HCT116 (cell line): ENCODE results near the gene ZBTB16. TPM values are rescaled to one million over a fixed set of nuclear protein-coding genes. Genes with fewer than 3 reads are reported as not detected.

Source experiments
- ATAC-seq: fragments of 200-7000 bp; cut with Tn5 transposase; 2 replicates; pipeline ENCODE4 v1.9.1; 2020; ENCODE audit warnings: mild to moderate bottlenecking, moderate library complexity
- BruUV-seq: library from RNA; stranded (reverse); fragments of 400-500 nt; replicated peaks from 2 replicates; lab custom pipeline; 2021; lab: Mats Ljungman, UMichigan
- CTCF ChIA-PET: fragments of 300-600 bp; sonication (Branson Sonifier 250); formaldehyde crosslinking; loops from one replicate; lab custom pipeline; 2021; ENCODE audit warnings: antibody characterized with exemption; lab: Charles Lee
- POLR2A ChIA-PET: fragments of 300-600, 350-600 bp; sonication (Branson Sonifier 250); formaldehyde crosslinking; loops from one replicate; lab custom pipeline; 2021; ENCODE audit warnings: antibody characterized with exemption; lab: Charles Lee
- RAD21 ChIA-PET, 2 experiments: fragments of 300-600 bp; sonication (Branson Sonifier 250); formaldehyde crosslinking; loops; one replicate each; lab custom pipeline; 2023; ENCODE audit warnings: low total read pairs in 2 of 2; ENCODE audit not compliant: uncharacterized antibody in 2 of 2, unreplicated experiment in 2 of 2, low non-redundant PET in 1 of 2; lab: Charles Lee
- DNase-seq: peaks from one replicate; pipeline ENCODE4 v3.0.0-alpha.2; 2010; ENCODE audit warnings: low read depth, low spot score
- H2AFZ ChIP-seq: fragments of 200-600 bp; shearing (Covaris generic), sonication (generic); 2 replicates; pipeline ENCODE4 v1.6.1; 2017; ENCODE audit warnings: low read depth, mixed run types, mixed read lengths, antibody characterized with exemption, low read length; ENCODE audit not compliant: poor library complexity, severe bottlenecking
- H3K27ac ChIP-seq: 2 replicates; pipeline ENCODE4 v1.5.1; 2012; ENCODE audit warnings: low read depth, low read length
- H3K27me3 ChIP-seq: fragments of 200-600 bp; sonication (generic); 2 replicates; pipeline ENCODE4 v1.6.1; 2016; ENCODE audit warnings: mixed run types, low read length, mixed read lengths; ENCODE audit not compliant: insufficient read depth
- H3K36me3 ChIP-seq, 2 experiments: fragments of 200-500 bp in 1 of 2; fragments of 200-600 bp in 1 of 2; sonication (Bioruptor generic) in 1 of 2; sonication (generic) in 1 of 2; 2 replicates each; pipeline versions ENCODE4 v1.5.1 to v1.6.1; 2014 to 2016; ENCODE audit warnings: low read length in 2 of 2, inconsistent platforms in 1 of 2, mixed read lengths in 1 of 2, mixed run types in 1 of 2; ENCODE audit not compliant: insufficient read depth in 2 of 2, control insufficient read depth in 1 of 2
- H3K4me1 ChIP-seq, 2 experiments: fragments of 200-600 bp in 1 of 2; sonication (generic) in 1 of 2; 2 replicates each; pipeline versions ENCODE4 v1.5.1 to v1.6.1; 2012 to 2017; ENCODE audit warnings: low read length in 2 of 2, inconsistent platforms in 1 of 2, mild to moderate bottlenecking in 1 of 2, mixed read lengths in 1 of 2, mixed run types in 1 of 2, moderate library complexity in 1 of 2; ENCODE audit not compliant: insufficient read depth in 2 of 2, control insufficient read depth in 1 of 2
- H3K4me2 ChIP-seq: fragments of 200-600 bp; sonication (generic); 2 replicates; pipeline ENCODE4 v1.6.1; 2017; ENCODE audit warnings: mixed run types, low read length, mixed read lengths
- H3K4me3 ChIP-seq, 2 experiments: fragments of 200-600 bp in 1 of 2; sonication (generic) in 1 of 2; replicated peaks in 1 of 2; 2 replicates each; pipeline ENCODE4 v1.5.1; 2011 to 2016; ENCODE audit warnings: low read length in 2 of 2, control low read depth in 1 of 2, low read depth in 1 of 2, mild to moderate bottlenecking in 1 of 2, mixed read lengths in 1 of 2, mixed run types in 1 of 2
- H3K79me2 ChIP-seq: fragments of 200-600 bp; sonication (generic); 2 replicates; pipeline ENCODE4 v1.6.1; 2017; ENCODE audit warnings: mild to moderate bottlenecking, mixed run types, low read length, moderate library complexity, mixed read lengths; ENCODE audit not compliant: insufficient read depth
- H3K9ac ChIP-seq: fragments of 200-600 bp; sonication (generic); 2 replicates; pipeline ENCODE4 v1.6.1; 2016; ENCODE audit warnings: low read length, mixed read lengths
- H3K9me2 ChIP-seq: fragments of 200-600 bp; sonication (generic), shearing (Covaris generic); 2 replicates; pipeline ENCODE4 v1.6.1; 2017; ENCODE audit warnings: mixed run types, mild to moderate bottlenecking, moderate library complexity; ENCODE audit not compliant: insufficient read depth
- H3K9me3 ChIP-seq, 2 experiments: fragments of 200-500 bp in 1 of 2; fragments of 200-600 bp in 1 of 2; sonication (Bioruptor generic) in 1 of 2; sonication (generic) in 1 of 2; 2 replicates each; pipeline ENCODE4 v1.6.1; 2014 to 2017; ENCODE audit warnings: low read length in 2 of 2, mixed read lengths in 2 of 2, inconsistent platforms in 1 of 2, low read depth in 1 of 2, mild to moderate bottlenecking in 1 of 2, mixed run types in 1 of 2, moderate library complexity in 1 of 2; ENCODE audit not compliant: control insufficient read depth in 1 of 2, insufficient read depth in 1 of 2
- H4K20me1 ChIP-seq: fragments of 200-600 bp; sonication (generic), shearing (Covaris generic); 2 replicates; pipeline ENCODE4 v1.6.1; 2017; ENCODE audit warnings: mixed run types, mild to moderate bottlenecking, moderate library complexity; ENCODE audit not compliant: insufficient read depth
- CEBPB ChIP-seq: IDR thresholded peaks from 2 replicates; pipeline ENCODE4 v1.6.1; 2012; ENCODE audit warnings: low read depth
- EGR1 ChIP-seq: IDR thresholded peaks from 2 replicates; pipeline ENCODE4 v1.6.1; 2012; ENCODE audit warnings: low read depth
- ELF1 ChIP-seq: IDR thresholded peaks from 2 replicates; pipeline ENCODE4 v1.6.1; 2012; ENCODE audit warnings: low read depth, borderline replicate concordance
- EZH2 ChIP-seq: fragments of 200-600 bp; sonication (generic); IDR thresholded peaks from 2 replicates; pipeline ENCODE4 v1.6.1; 2017; ENCODE audit warnings: antibody characterized with exemption, mixed run types
- EZH2phosphoT487 ChIP-seq: fragments of 200-600 bp; IDR thresholded peaks from 2 replicates; pipeline ENCODE4 v1.6.1; 2018; ENCODE audit warnings: antibody characterized with exemption, borderline replicate concordance
- JUND ChIP-seq: IDR thresholded peaks from 2 replicates; pipeline ENCODE4 v1.6.1; 2012
- POLR2A ChIP-seq: IDR thresholded peaks from 2 replicates; pipeline ENCODE4 v1.7.0; 2011; ENCODE audit warnings: borderline replicate concordance; ENCODE audit not compliant: insufficient read depth, insufficient read length; ENCODE audit errors: extremely low read depth
- POLR2AphosphoS5 ChIP-seq: IDR thresholded peaks from 2 replicates; pipeline ENCODE4 v1.6.1; 2011; ENCODE audit warnings: mild to moderate bottlenecking, low read depth, low read length, moderate library complexity
- SIN3A ChIP-seq: IDR thresholded peaks from 2 replicates; pipeline ENCODE4 v1.6.1; 2012; ENCODE audit warnings: low read depth
- SP1 ChIP-seq: IDR thresholded peaks from 2 replicates; pipeline ENCODE4 v1.6.1; 2012; ENCODE audit warnings: low read depth
- SRF ChIP-seq: IDR thresholded peaks from 2 replicates; pipeline ENCODE4 v1.6.1; 2012; ENCODE audit warnings: low read depth
- TCF7L2 ChIP-seq: IDR thresholded peaks from 2 replicates; pipeline ENCODE4 v1.7.0; 2011; ENCODE audit warnings: borderline replicate concordance, inconsistent platforms; ENCODE audit not compliant: insufficient read depth, insufficient read length; ENCODE audit errors: extremely low read depth
- YY1 ChIP-seq: IDR thresholded peaks from 2 replicates; pipeline ENCODE4 v1.6.1; 2011; ENCODE audit warnings: low read length, low read depth, moderate library complexity, mild to moderate bottlenecking; ENCODE audit not compliant: insufficient replicate concordance; ENCODE audit errors: extremely low read depth
- ZFX ChIP-seq: fragments of 450-650 bp; IDR thresholded peaks from 2 replicates; pipeline ENCODE4 v1.6.1; 2017
- intact Hi-C: fragments of 100-400 bp; cut with micrococcal nuclease; formaldehyde crosslinking; loops from 2 replicates; pipeline ENCODE4 v1.10.0; 2022
- total RNA-seq: library from RNA; stranded (reverse); gene quantifications from one replicate; pipeline ENCODE4 v1.2.1, GENCODE V29; 2021; ENCODE audit not compliant: unreplicated experiment
- TF ChIP-seq, protein P1 (sequence below): IDR thresholded peaks from 2 replicates; pipeline ENCODE4 v1.6.1; 2012
- TF ChIP-seq, protein P2 (sequence below): IDR thresholded peaks from 2 replicates; pipeline ENCODE4 v1.6.1; 2012
- TF ChIP-seq, protein P3 (sequence below), 3 experiments: fragments of 200-600 bp in 1 of 3; sonication (generic) in 1 of 3; IDR thresholded peaks in 2 of 3; conservative IDR thresholded peaks in 1 of 3; 2 replicates each; pipeline ENCODE4 v1.5.1; 2012 to 2017; ENCODE audit warnings: low read depth in 2 of 3, low read length in 2 of 3, antibody characterized with exemption in 1 of 3, borderline replicate concordance in 1 of 3, control low read depth in 1 of 3, mild to moderate bottlenecking in 1 of 3, mixed read lengths in 1 of 3, mixed run types in 1 of 3, moderate library complexity in 1 of 3; ENCODE audit not compliant: insufficient read depth in 1 of 3

Gene ZBTB16
- total RNA-seq, 1 experiment from 2014 or later, result 0.30 TPM

DNA sequence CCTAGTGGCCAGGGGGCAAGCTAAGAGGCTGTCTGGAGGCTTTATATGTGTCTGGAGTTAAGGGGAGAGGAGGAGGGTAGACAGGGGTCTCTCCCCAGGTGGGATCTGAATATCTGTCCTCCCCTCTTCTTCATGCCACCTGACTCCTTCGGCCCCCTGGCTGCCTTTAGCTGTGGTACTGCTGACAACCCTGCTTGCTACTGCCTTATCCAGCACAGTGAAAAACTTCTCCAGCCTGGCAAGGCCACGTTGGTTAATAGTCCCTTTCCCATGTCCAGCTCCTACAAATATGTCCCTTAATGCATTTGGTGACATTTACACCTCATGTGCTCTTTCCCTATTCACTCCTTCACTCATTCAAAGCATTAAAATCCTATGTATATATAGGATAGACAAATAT is 194.3 kb downstream of the ZBTB16 start:
- Histone ChIP-seq H2AFZ (no peak overlapping the region), H3K9me2 (no peaks in the 10 kb centered on the region), H3K27me3 (peaks cover 4% of the 10 kb centered on the region; the same call in 1 of the 2 replicates), H3K79me2 (no peaks in the 10 kb centered on the region), H3K36me3 (no peaks in the 10 kb centered on the region), H3K9ac (no peak overlapping the region), H3K4me2 (no peak overlapping the region), H3K27ac (no peak overlapping the region), H3K4me1 (no peaks in the 10 kb centered on the region), H4K20me1 (no peaks in the 10 kb centered on the region), H3K9me3 (no peaks in the 10 kb centered on the region), H3K4me3 (no peak overlapping the region)
- TF ChIP-seq SIN3A, result no peak
- TF ChIP-seq POLR2AphosphoS5, result no peak
- TF ChIP-seq, protein P1, sequence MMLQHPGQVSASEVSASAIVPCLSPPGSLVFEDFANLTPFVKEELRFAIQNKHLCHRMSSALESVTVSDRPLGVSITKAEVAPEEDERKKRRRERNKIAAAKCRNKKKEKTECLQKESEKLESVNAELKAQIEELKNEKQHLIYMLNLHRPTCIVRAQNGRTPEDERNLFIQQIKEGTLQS, result no peak
- no peak for TF ChIP-seq POLR2A
- TF ChIP-seq SP1, result no peak
- no peak for DNase-seq
- ChIA-PET POLR2A (no interaction called here), CTCF (no interaction called here), RAD21 (no interaction called here)
- intact Hi-C loops, result no loop called here
- ATAC-seq, result no peak
- BruUV-seq, result no TSS peak

DNA sequence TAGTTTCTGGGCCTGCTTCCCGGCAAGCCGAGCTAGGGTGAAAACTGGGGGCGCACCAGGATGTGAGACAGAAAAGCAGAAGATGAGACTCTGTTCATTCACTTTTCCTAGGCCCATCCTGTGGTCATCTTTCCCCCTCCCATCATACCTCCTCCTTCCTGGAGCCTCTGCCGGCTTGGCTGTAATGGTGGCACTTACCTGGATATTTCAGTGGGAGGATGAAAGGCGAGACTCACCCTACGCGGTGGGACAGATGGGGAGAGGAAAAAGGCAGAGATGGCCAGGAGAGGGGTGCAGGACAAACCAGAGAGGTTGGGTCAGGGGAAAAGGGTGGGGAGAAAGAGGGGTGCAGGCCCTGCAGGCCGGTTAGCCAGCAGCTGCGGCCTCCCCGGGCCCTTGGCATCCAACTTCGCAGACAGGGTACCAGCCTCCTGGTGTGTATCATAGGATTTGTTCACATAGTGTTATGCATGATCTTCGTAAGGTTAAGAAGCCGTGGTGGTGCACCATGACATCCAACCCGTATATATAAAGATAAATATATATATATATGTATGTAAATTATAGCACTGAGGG is 195.1 kb downstream of the ZBTB16 start:
- Histone ChIP-seq H3K27me3 (peaks cover 4% of the 10 kb centered on the region; the same call in 1 of the 2 replicates), H3K27ac (no peak overlapping the region), H3K9me2 (no peaks in the 10 kb centered on the region), H4K20me1 (no peaks in the 10 kb centered on the region), H2AFZ (no peak overlapping the region), H3K4me1 (no peaks in the 10 kb centered on the region), H3K9ac (no peak overlapping the region), H3K4me2 (no peak overlapping the region), H3K9me3 (no peaks in the 10 kb centered on the region), H3K4me3 (no peak overlapping the region), H3K79me2 (no peaks in the 10 kb centered on the region), H3K36me3 (no peaks in the 10 kb centered on the region)
- intact Hi-C loops, result no loop called here
- ATAC-seq (no peak), DNase-seq (no peak)
- BruUV-seq, result no TSS peak
- CTCF ChIA-PET, result no interaction called here
- RAD21 ChIA-PET, result no interaction called here
- POLR2A ChIA-PET, result no interaction called here
- TF ChIP-seq ZFX (no peak), POLR2AphosphoS5 (no peak), EZH2phosphoT487 (no peak), CEBPB (no peak), SRF (no peak), ELF1 (no peak), EGR1 (no peak), TCF7L2 (no peak), EZH2 (no peak), JUND (no peak), YY1 (no peak)
- TF ChIP-seq, protein P2, sequence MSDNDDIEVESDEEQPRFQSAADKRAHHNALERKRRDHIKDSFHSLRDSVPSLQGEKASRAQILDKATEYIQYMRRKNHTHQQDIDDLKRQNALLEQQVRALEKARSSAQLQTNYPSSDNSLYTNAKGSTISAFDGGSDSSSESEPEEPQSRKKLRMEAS, result no peak
- TF ChIP-seq, protein P3, sequence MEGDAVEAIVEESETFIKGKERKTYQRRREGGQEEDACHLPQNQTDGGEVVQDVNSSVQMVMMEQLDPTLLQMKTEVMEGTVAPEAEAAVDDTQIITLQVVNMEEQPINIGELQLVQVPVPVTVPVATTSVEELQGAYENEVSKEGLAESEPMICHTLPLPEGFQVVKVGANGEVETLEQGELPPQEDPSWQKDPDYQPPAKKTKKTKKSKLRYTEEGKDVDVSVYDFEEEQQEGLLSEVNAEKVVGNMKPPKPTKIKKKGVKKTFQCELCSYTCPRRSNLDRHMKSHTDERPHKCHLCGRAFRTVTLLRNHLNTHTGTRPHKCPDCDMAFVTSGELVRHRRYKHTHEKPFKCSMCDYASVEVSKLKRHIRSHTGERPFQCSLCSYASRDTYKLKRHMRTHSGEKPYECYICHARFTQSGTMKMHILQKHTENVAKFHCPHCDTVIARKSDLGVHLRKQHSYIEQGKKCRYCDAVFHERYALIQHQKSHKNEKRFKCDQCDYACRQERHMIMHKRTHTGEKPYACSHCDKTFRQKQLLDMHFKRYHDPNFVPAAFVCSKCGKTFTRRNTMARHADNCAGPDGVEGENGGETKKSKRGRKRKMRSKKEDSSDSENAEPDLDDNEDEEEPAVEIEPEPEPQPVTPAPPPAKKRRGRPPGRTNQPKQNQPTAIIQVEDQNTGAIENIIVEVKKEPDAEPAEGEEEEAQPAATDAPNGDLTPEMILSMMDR (IDR thresholded peaks at IDR 0.05 in 2 of 3, conservative IDR thresholded peaks at IDR 0.05 in 1 of 3; ENCODE audit: borderline replicate concordance in 1 of 3, insufficient read depth in 1 of 3, low read depth in 2 of 3, low read length in 2 of 3), result no peak
- TF ChIP-seq, protein P1, result no peak
